WTC11 (cell line): Measurements from ENCODE around the gene EEA1. TPM values are rescaled to one million over a fixed set of nuclear protein-coding genes. Genes with fewer than 3 reads are reported as not detected.

Source experiments
- ATAC-seq: fragments of 200-7000 bp; cut with Tn5 transposase; 2 replicates; pipeline ENCODE4 v1.10.0; 2021; ENCODE audit warnings: mild to moderate bottlenecking, moderate library complexity
- CTCF ChIA-PET: fragments of 300-600 bp; sonication (Branson Sonifier 250); formaldehyde crosslinking; loops from one replicate; lab custom pipeline; 2021; ENCODE audit warnings: antibody characterized with exemption; lab: Charles Lee
- POLR2A ChIA-PET: fragments of 350-600 bp; sonication (Branson Sonifier 250); formaldehyde crosslinking; loops from one replicate; lab custom pipeline; 2021; ENCODE audit warnings: antibody characterized with exemption; lab: Charles Lee
- DNase-seq: peaks from one replicate; pipeline ENCODE4 v3.0.0; 2021; ENCODE audit warnings: low spot score
- H3K27ac Mint-ChIP-seq: 2 replicates; pipeline ENCODE4 v1.8.0; 2021; ENCODE audit warnings: mixed read lengths
- H3K27me3 Mint-ChIP-seq: 2 replicates; pipeline ENCODE4 v1.8.0; 2021; ENCODE audit warnings: low read depth, mild to moderate bottlenecking, moderate library complexity, mixed read lengths
- H3K36me3 Mint-ChIP-seq: 2 replicates; pipeline ENCODE4 v1.8.0; 2021; ENCODE audit warnings: mixed read lengths
- H3K4me1 Mint-ChIP-seq: 2 replicates; pipeline ENCODE4 v1.8.0; 2022; ENCODE audit warnings: mixed read lengths
- H3K4me3 Mint-ChIP-seq: 2 replicates; pipeline ENCODE4 v1.8.0; 2021; ENCODE audit warnings: mild to moderate bottlenecking, moderate library complexity, mixed read lengths
- H3K9me3 Mint-ChIP-seq: 2 replicates; pipeline ENCODE4 v1.8.0; 2021; ENCODE audit warnings: mixed read lengths
- ATF1 ChIP-seq: sonication (generic); formaldehyde crosslinking; IDR thresholded peaks from 2 replicates; pipeline ENCODE4 v1.8.1; 2023; ENCODE audit warnings: mild to moderate bottlenecking, moderate library complexity, missing genetic modification reagents
- CREM ChIP-seq: sonication (generic); formaldehyde crosslinking; IDR thresholded peaks from 2 replicates; pipeline ENCODE4 v1.8.1; 2022; ENCODE audit warnings: mild to moderate bottlenecking, missing genetic modification reagents, moderate library complexity
- GTF2I ChIP-seq: fragments of 250-450 bp; sonication (Bioruptor Pico); conservative IDR thresholded peaks from 2 replicates; pipeline ENCODE4 v1.4.0; 2021; ENCODE audit warnings: mild to moderate bottlenecking
- JAZF1 ChIP-seq: fragments of 250-450 bp; sonication (Bioruptor Pico); IDR thresholded peaks from 2 replicates; pipeline ENCODE4 v1.9.0; 2021; ENCODE audit warnings: moderate library complexity, mild to moderate bottlenecking, inconsistent platforms
- MXD4 ChIP-seq: fragments of 250-450 bp; sonication (Bioruptor Pico); IDR thresholded peaks from 2 replicates; pipeline ENCODE4 v1.8.0; 2021; ENCODE audit warnings: mild to moderate bottlenecking, moderate library complexity, borderline replicate concordance
- RORB ChIP-seq: fragments of 250-450 bp; sonication (Bioruptor Pico); IDR thresholded peaks from 2 replicates; pipeline ENCODE4 v1.9.0; 2021; ENCODE audit warnings: mild to moderate bottlenecking
- TP53 ChIP-seq: sonication (generic); formaldehyde crosslinking; IDR thresholded peaks from 2 replicates; pipeline ENCODE4 v1.8.1; 2023; ENCODE audit warnings: mild to moderate bottlenecking, missing genetic modification reagents
- total RNA-seq: library from RNA; stranded (reverse); gene quantifications from 3 replicates; pipeline ENCODE4 v1.2.3, GENCODE V29; 2021
- TF ChIP-seq, protein P1 (sequence below): sonication (generic); formaldehyde crosslinking; IDR thresholded peaks from 2 replicates; pipeline ENCODE4 v1.8.1; 2023; ENCODE audit warnings: mild to moderate bottlenecking, missing genetic modification reagents, moderate library complexity
- TF ChIP-seq, protein P2 (sequence below): sonication (generic); formaldehyde crosslinking; IDR thresholded peaks from 2 replicates; pipeline ENCODE4 v1.8.1; 2023; ENCODE audit warnings: mild to moderate bottlenecking, missing genetic modification reagents, borderline replicate concordance
- TF ChIP-seq, protein P3 (sequence below): sonication (generic); formaldehyde crosslinking; IDR thresholded peaks from 2 replicates; pipeline ENCODE4 v1.8.0; 2022; ENCODE audit warnings: missing genetic modification reagents
- TF ChIP-seq, protein P4 (sequence below): sonication (generic); formaldehyde crosslinking; IDR thresholded peaks from 2 replicates; pipeline ENCODE4 v1.8.0; 2022; ENCODE audit warnings: mild to moderate bottlenecking, missing genetic modification reagents
- TF ChIP-seq, protein P5 (sequence below): sonication (generic); formaldehyde crosslinking; IDR thresholded peaks from 2 replicates; pipeline ENCODE4 v1.8.0; 2023; ENCODE audit warnings: mild to moderate bottlenecking, missing genetic modification reagents
- TF ChIP-seq, protein P6 (sequence below): sonication (generic); formaldehyde crosslinking; IDR thresholded peaks from 2 replicates; pipeline ENCODE4 v1.8.1; 2022; ENCODE audit warnings: low read depth, mild to moderate bottlenecking, moderate library complexity, missing genetic modification reagents, borderline replicate concordance

EEA1 gene
- total RNA-seq, 1 experiment from 2014 or later = 20.3 TPM

DNA sequence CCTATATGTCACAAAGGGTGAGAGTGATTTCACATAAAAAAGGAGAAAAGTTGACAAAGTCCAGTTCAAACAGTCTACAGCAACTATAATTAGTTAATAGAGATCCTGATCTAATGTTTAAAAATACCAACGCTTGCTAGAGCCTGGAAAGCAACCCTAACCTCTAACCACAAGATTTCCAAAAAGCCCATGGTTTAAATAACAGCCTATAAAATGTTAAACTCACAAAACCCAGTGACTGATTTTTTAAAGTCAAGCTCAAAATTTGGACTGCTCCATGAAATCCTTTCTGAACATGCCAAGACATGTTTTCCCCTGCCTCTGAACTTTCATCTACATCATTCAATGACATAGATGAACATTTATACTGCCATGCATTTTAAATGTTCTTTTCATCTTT is 144.7 kb downstream of the EEA1 start:
- ChIA-PET POLR2A (no interaction called here), CTCF (no interaction called here)
- ATAC-seq (no peak), DNase-seq (no peak)
- no peaks in the 10 kb centered on the region for H3K9me3 Mint-ChIP-seq
- H3K36me3 Mint-ChIP-seq = peaks cover 2% of the 10 kb centered on the region; the same call in 1 of the 2 replicates
- H3K4me3 Mint-ChIP-seq = no peak overlapping the region
- H3K27ac Mint-ChIP-seq = no peak overlapping the region
- H3K27me3 Mint-ChIP-seq = no peaks in the 10 kb centered on the region
- TF ChIP-seq ATF1 (CRISPR knock-in tag) (no peak), TP53 (CRISPR knock-in tag) (no peak), JAZF1 (no peak), MXD4 (no peak), GTF2I (CRISPR knock-in tag) (no peak), CREM (CRISPR knock-in tag) (no peak), RORB (CRISPR knock-in tag) (no peak)
- TF ChIP-seq, protein P1, sequence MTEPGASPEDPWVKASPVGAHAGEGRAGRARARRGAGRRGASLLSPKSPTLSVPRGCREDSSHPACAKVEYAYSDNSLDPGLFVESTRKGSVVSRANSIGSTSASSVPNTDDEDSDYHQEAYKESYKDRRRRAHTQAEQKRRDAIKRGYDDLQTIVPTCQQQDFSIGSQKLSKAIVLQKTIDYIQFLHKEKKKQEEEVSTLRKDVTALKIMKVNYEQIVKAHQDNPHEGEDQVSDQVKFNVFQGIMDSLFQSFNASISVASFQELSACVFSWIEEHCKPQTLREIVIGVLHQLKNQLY (CRISPR knock-in tag) = no peak
- TF ChIP-seq, protein P2, sequence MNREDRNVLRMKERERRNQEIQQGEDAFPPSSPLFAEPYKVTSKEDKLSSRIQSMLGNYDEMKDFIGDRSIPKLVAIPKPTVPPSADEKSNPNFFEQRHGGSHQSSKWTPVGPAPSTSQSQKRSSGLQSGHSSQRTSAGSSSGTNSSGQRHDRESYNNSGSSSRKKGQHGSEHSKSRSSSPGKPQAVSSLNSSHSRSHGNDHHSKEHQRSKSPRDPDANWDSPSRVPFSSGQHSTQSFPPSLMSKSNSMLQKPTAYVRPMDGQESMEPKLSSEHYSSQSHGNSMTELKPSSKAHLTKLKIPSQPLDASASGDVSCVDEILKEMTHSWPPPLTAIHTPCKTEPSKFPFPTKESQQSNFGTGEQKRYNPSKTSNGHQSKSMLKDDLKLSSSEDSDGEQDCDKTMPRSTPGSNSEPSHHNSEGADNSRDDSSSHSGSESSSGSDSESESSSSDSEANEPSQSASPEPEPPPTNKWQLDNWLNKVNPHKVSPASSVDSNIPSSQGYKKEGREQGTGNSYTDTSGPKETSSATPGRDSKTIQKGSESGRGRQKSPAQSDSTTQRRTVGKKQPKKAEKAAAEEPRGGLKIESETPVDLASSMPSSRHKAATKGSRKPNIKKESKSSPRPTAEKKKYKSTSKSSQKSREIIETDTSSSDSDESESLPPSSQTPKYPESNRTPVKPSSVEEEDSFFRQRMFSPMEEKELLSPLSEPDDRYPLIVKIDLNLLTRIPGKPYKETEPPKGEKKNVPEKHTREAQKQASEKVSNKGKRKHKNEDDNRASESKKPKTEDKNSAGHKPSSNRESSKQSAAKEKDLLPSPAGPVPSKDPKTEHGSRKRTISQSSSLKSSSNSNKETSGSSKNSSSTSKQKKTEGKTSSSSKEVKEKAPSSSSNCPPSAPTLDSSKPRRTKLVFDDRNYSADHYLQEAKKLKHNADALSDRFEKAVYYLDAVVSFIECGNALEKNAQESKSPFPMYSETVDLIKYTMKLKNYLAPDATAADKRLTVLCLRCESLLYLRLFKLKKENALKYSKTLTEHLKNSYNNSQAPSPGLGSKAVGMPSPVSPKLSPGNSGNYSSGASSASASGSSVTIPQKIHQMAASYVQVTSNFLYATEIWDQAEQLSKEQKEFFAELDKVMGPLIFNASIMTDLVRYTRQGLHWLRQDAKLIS (CRISPR knock-in tag) = no peak
- TF ChIP-seq, protein P3, sequence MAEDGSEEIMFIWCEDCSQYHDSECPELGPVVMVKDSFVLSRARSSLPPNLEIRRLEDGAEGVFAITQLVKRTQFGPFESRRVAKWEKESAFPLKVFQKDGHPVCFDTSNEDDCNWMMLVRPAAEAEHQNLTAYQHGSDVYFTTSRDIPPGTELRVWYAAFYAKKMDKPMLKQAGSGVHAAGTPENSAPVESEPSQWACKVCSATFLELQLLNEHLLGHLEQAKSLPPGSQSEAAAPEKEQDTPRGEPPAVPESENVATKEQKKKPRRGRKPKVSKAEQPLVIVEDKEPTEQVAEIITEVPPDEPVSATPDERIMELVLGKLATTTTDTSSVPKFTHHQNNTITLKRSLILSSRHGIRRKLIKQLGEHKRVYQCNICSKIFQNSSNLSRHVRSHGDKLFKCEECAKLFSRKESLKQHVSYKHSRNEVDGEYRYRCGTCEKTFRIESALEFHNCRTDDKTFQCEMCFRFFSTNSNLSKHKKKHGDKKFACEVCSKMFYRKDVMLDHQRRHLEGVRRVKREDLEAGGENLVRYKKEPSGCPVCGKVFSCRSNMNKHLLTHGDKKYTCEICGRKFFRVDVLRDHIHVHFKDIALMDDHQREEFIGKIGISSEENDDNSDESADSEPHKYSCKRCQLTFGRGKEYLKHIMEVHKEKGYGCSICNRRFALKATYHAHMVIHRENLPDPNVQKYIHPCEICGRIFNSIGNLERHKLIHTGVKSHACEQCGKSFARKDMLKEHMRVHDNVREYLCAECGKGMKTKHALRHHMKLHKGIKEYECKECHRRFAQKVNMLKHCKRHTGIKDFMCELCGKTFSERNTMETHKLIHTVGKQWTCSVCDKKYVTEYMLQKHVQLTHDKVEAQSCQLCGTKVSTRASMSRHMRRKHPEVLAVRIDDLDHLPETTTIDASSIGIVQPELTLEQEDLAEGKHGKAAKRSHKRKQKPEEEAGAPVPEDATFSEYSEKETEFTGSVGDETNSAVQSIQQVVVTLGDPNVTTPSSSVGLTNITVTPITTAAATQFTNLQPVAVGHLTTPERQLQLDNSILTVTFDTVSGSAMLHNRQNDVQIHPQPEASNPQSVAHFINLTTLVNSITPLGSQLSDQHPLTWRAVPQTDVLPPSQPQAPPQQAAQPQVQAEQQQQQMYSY = no peak
- TF ChIP-seq, protein P4, sequence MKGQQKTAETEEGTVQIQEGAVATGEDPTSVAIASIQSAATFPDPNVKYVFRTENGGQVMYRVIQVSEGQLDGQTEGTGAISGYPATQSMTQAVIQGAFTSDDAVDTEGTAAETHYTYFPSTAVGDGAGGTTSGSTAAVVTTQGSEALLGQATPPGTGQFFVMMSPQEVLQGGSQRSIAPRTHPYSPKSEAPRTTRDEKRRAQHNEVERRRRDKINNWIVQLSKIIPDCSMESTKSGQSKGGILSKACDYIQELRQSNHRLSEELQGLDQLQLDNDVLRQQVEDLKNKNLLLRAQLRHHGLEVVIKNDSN (CRISPR knock-in tag) = no peak
- TF ChIP-seq, protein P5, sequence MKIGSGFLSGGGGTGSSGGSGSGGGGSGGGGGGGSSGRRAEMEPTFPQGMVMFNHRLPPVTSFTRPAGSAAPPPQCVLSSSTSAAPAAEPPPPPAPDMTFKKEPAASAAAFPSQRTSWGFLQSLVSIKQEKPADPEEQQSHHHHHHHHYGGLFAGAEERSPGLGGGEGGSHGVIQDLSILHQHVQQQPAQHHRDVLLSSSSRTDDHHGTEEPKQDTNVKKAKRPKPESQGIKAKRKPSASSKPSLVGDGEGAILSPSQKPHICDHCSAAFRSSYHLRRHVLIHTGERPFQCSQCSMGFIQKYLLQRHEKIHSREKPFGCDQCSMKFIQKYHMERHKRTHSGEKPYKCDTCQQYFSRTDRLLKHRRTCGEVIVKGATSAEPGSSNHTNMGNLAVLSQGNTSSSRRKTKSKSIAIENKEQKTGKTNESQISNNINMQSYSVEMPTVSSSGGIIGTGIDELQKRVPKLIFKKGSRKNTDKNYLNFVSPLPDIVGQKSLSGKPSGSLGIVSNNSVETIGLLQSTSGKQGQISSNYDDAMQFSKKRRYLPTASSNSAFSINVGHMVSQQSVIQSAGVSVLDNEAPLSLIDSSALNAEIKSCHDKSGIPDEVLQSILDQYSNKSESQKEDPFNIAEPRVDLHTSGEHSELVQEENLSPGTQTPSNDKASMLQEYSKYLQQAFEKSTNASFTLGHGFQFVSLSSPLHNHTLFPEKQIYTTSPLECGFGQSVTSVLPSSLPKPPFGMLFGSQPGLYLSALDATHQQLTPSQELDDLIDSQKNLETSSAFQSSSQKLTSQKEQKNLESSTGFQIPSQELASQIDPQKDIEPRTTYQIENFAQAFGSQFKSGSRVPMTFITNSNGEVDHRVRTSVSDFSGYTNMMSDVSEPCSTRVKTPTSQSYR (CRISPR knock-in tag) = no peak
- TF ChIP-seq, protein P6, sequence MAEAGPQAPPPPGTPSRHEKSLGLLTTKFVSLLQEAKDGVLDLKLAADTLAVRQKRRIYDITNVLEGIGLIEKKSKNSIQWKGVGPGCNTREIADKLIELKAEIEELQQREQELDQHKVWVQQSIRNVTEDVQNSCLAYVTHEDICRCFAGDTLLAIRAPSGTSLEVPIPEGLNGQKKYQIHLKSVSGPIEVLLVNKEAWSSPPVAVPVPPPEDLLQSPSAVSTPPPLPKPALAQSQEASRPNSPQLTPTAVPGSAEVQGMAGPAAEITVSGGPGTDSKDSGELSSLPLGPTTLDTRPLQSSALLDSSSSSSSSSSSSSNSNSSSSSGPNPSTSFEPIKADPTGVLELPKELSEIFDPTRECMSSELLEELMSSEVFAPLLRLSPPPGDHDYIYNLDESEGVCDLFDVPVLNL (CRISPR knock-in tag) = no peak
- peaks cover 6% of the 10 kb centered on the region for H3K4me1 Mint-ChIP-seq
